GM08714 (cell line): ENCODE data around the gene PCDHGA2.
A peak's percentile ranks its signal among the peaks of the same experiment; 100 is the strongest.
"Not testable (repeated sequence)": the region's sequence is repeated elsewhere in the genome, so short reads cannot be mapped to it uniquely, and the experiment has no call there.

ENCODE experiments used
- H3K4me3 ChIP-seq: fragments of 200-500 bp; sonication (Bioruptor generic); 2 replicates; pipeline ENCODE4 v1.5.1; 2014; ENCODE audit warnings: mild to moderate bottlenecking, low read length, inconsistent platforms
- ZNF274 ChIP-seq: IDR thresholded peaks from 2 replicates; pipeline ENCODE4 v1.6.1; 2012; ENCODE audit warnings: mild to moderate bottlenecking, low read depth, low read length

The PCDHGA2 gene

GRCh38 chr5:141338538-141339306, at the start of gene PCDHGA2:
TSS of gene PCDHGA2 (plus strand) at chr5:141338760.
- TF ChIP-seq ZNF274, result no peak
- H3K4me3 ChIP-seq, result no peak within 1 kb of the TSS

- no peak overlapping the region for H3K4me3 ChIP-seq
- TF ChIP-seq ZNF274, result no peak
Measured at GRCh38 chr5:141298376-141298775, 40.2 kb upstream of the PCDHGA2 start.

GRCh38 chr5:141303756-141304155, 34.8 kb upstream of the PCDHGA2 start, which contains the start of gene SLC25A2:
TSS of gene SLC25A2 (minus strand) at chr5:141304049. CDS start at chr5:141303865, 184 bp downstream.
- no peak within 1 kb of the TSS for H3K4me3 ChIP-seq
- no peak for TF ChIP-seq ZNF274

- no peak overlapping the region for H3K4me3 ChIP-seq
Measured at GRCh38 chr5:141306630-141307029, 31.9 kb upstream of the PCDHGA2 start.

GRCh38 chr5:141313711-141314110, 24.8 kb upstream of the PCDHGA2 start:
- no peak overlapping the region for H3K4me3 ChIP-seq
- TF ChIP-seq ZNF274, result no peak

More at GRCh38 chr5:141306630-141307029, 31.9 kb upstream of the PCDHGA2 start:
- no peak for TF ChIP-seq ZNF274

GRCh38 chr5:141316963-141317362, 21.6 kb upstream of the PCDHGA2 start:
- not testable (repeated sequence) for H3K4me3 ChIP-seq

- H3K4me3 ChIP-seq, result no peak overlapping the region; the same call in 1 of the 2 replicates
- no peak for TF ChIP-seq ZNF274
Measured at GRCh38 chr5:141319202-141319601, 19.4 kb upstream of the PCDHGA2 start.

GRCh38 chr5:141319699-141320098, 18.9 kb upstream of the PCDHGA2 start:
- peak overlapping the region; percentile 67 for H3K4me3 ChIP-seq
- TF ChIP-seq ZNF274, result no peak

- peak within 1 kb of the TSS; percentile 67 for H3K4me3 ChIP-seq
Measured at GRCh38 chr5:141320225-141321169, 18.1 kb upstream of the PCDHGA2 start, which contains the start of gene TAF7. TSS of gene TAF7 (minus strand) at chr5:141320784. CDS start at chr5:141320044, 740 bp downstream.

GRCh38 chr5:141322261-141322660, 16.3 kb upstream of the PCDHGA2 start:
- H3K4me3 ChIP-seq, result no peak overlapping the region

More at GRCh38 chr5:141320225-141321169, 18.1 kb upstream of the PCDHGA2 start, which contains the start of gene TAF7:
- TF ChIP-seq ZNF274, result no peak

GRCh38 chr5:141326088-141326854, 12.3 kb upstream of the PCDHGA2 start:
- H3K4me3 ChIP-seq, result peak overlapping the region; percentile 39; the same call in 1 of the 2 replicates
- no peak for TF ChIP-seq ZNF274

More at GRCh38 chr5:141322261-141322660, 16.3 kb upstream of the PCDHGA2 start:
- TF ChIP-seq ZNF274, result no peak

GRCh38 chr5:141328231-141328630, 10.3 kb upstream of the PCDHGA2 start:
- TF ChIP-seq ZNF274, result no peak
- H3K4me3 ChIP-seq, result no peak overlapping the region

- TF ChIP-seq ZNF274, result no peak
- H3K4me3 ChIP-seq, result no peak within 1 kb of the TSS
Measured at GRCh38 chr5:141330299-141331080, 8.1 kb upstream of the PCDHGA2 start, which contains the start of gene PCDHGA1. TSS of gene PCDHGA1 (plus strand) at chr5:141330514.

GRCh38 chr5:141332571-141332970, 6.0 kb upstream of the PCDHGA2 start:
- not testable (repeated sequence) for H3K4me3 ChIP-seq

GRCh38 chr5:141340781-141341354, 2.3 kb downstream of the PCDHGA2 start:
- not testable (repeated sequence) for H3K4me3 ChIP-seq
